ENCODE measurements around the gene MYCL. TPM values are rescaled to one million over a fixed set of nuclear protein-coding genes. Genes with fewer than 3 reads are reported as not detected.

The MYCL gene
- total and polyA plus RNA-seq, 2 of the 8 experiments (the other 6 are each of a cell fraction or from before 2014, with no cell fraction given) = 20.3 to 28.8 TPM

DNA sequence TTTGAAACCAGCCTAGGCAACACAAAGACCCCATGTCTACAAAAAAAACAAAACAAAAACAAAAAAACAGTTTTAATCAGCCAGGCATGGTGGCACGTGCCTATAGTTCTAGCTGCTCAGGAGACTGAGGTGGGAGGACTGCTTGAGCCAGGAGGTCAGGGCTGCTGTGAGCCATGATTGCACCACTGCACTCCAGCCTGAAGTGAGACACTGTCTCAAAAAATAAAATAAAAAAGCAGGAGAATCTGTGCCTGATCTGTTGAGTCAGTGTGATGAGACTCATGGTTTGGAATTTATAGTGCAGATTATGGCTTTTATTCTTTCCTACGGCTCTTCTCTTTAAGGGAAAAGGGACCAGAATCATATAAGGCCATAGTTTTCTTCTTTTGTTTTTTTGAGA, 35.0 kb downstream of the MYCL start (continued):
- no peak for TF ChIP-seq GABPA (IDR thresholded peaks at IDR 0.05; ENCODE audit: borderline replicate concordance, insufficient read depth, low read length)
- TF ChIP-seq HDAC6 (IDR thresholded peaks at IDR 0.05; ENCODE audit: low read depth, low read length) = no peak

Measured in H1 (cell line).